Stimulated activated CD4-positive, alpha-beta T cell treated with anti-CD3 and anti-CD28 coated beads, Interleukin-4, amount 100 ng/mL, for 4 hours (primary cell): ENCODE data around the gene EFNA5.
"Not testable (repeated sequence)": the region's sequence is repeated elsewhere in the genome, so short reads cannot be mapped to it uniquely, and the experiment has no call there.

Experiments used
- DNase-seq, 2 experiments: peaks; one replicate each; pipeline ENCODE4 v3.0.0-alpha.2; 2020

The EFNA5 gene

DNA sequence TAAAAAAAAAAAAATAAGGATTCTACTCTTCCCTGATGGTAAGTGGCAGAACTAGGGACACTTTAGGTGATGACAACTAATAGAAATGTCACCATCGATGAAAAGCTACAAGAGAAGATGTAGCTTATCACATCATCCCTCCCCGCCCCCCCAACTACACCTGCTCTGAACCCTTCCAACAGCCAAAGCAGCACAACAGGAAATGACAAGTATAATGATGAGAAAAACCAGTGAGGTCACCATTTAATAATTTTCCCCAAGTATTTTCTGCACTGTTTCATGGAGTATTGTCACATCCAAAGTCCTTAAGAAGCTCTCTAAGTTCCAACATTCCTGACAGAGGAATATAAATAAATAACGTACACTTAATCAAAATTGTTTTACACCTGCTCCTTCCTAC is 221.4 kb downstream of the EFNA5 start:
- no peak for DNase-seq

DNA sequence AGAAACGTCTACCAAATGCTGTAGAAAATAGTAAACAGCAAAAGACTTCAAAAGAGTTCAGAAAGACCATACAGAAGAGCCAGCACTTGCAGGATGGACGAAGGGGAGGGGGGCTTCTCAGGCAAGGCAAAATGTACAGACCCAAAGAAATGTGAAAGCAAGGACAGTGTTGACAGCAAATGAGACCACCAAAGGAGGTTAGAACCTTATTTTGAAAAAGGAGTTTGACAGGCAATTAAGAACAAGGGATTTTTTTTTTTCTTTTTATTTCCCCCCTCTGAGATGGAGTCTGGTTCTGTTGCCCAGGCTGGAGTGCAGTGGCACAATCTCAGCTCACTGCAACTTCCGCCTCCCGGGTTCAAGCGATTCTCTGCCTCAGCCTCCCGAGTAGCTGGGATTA is 223.2 kb downstream of the EFNA5 start:
- DNase-seq: no peak

DNA sequence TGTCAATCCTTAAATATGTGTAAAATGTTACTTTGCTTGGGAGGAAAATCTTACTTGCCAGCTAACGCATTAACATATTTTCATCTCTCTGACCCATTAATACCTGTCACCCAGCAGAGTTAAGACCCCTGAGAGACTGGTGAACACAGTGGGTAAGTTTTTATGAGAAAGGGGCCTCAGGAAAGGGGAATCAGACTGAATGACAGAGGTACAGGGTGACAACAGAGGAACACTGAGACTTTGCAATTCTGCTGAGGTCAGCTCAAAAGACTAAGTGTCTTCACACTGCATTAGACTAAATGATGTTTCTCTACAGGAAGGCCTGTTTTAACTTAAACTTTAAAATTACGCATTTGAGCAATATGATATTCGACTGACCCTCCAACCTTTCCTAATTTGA is 223.8 kb downstream of the EFNA5 start:
- DNase-seq: no peak

DNA sequence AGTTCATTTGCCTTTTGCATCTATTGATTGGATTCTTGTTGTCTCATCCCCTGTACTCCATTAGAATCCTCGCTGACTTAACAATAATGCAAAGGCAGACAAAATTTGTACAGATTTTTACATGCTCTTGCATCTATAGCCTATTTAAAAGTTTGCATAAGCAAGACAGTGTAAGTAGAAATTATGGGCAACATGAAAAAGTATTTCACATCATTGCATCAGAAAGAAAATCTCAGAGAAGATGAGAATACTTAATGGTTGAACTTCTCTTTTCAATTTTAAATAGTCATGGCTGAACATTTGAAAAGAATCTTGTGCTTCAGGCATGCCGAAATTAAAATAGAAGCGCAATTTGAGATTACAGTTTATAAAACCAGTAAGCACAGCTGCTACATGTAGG is 226.4 kb downstream of the EFNA5 start:
- no peak for DNase-seq

DNA sequence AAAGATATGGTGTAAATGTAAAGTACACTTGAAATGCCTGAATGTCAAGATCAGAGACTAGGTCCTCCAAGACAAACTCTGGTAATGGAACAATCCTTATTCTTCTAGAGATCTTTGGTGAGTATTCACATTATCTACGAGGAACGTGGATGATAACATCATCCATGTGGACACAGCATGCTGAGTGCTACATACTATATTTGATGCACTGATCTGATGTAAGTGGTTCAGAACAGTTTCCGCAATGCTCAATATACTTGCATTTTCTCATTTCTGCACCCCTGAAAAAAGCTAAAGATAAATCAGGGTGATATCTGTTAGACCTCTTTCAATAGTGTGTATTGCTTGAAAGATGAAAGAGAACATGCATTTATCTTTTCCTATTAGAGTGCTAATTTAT is 226.8 kb downstream of the EFNA5 start:
- DNase-seq: no peak

DNA sequence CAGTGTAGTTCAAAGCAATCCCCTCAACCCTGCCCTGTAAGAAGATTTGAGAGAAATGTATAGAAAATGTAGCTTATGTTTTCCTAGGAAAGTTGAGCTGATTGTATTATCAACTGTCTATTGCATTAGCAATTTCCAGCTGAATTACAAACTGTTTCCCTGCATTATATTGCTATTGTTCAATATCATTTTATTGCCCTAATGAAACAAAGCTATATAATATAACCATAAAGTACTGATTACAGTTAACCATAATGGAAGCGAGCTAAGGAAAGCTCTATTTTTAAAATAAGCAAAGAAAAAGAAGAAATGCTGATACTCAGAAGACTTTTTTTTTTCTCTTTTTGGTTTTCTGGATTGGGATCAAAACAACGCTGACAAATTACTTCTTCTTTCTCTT is 228.3 kb downstream of the EFNA5 start:
- DNase-seq: no peak

DNA sequence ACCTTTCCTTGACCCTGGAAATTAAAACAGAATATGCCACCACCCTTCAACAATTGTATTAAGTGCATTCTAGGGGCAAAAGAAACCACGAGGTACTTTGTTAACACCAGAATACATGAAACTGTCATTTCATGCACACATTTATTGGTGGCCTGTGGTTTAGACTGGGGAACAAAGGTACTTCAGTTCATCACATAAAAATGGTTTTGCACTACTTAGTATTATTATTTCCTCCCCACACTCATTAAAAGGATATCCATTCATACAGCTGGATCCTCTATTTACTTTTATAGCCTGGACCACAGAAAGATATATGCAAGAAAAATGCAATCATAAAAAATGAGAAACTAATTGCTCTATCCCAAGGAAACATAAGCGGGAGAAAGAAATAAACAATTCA is 230.9 kb downstream of the EFNA5 start:
- no peak for DNase-seq

DNA sequence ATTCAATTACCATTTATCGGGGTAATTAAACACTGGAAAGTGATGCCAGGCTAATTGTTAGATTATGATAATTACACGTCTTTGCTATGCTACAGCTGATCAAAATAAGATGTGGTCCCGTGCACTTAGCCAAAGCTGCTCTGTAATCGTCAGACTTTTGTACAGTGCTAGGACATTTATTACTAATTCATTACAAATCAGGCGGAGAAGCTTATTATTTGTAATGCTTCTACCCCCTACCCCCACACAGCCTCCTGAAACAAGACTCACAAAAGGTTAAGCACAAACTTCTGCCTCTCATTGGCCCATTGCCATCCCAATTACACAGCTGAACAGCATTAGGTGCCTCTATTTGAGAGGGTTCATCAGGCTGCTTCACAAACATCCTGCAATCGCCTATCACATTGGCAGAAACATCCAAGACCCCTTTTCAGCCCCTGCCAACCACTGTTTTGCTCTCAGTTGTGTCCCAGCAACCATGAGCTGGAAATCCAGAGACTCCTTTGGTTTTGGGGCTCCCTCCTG is 232.7 kb downstream of the EFNA5 start:
- no peak for DNase-seq

DNA sequence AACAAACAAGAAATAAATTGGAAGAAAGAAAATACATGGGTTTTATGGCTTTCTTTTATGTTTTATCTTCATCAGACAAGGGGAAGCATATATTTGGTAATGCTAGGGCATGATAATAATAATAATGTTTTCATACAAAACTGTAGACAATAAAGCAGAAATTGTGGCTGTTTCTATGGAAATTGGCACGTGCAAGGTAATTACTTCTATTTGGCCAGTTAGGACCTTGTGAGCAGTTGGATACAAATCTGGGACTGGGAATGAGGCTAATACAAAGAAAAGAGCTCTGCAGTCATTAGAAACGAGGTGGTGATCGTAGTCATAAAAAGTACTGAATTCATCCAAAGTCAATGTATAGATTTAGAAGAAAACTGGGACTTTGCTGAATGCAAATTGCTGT is 233.6 kb downstream of the EFNA5 start:
- DNase-seq: no peak

DNA sequence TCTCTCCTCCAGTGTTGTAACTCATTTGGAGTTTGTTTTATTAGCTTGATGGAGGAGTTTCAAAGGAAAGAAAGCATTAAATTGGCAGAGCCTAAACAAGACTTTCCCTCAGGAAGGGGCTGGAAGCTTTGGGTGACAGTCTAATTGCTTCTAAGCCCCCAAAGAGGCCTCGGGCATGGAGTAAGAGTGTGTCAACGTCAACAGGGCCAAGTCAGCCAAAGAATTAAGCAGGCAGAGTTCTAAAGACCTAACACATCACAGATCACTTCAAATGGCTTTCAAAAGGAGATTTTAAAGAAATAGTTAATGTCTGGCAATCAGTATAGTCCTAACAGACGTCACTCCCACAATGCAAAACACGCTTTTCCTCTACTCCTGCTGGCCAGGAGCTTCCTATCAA is 234.5 kb downstream of the EFNA5 start:
- no peak for DNase-seq

DNA sequence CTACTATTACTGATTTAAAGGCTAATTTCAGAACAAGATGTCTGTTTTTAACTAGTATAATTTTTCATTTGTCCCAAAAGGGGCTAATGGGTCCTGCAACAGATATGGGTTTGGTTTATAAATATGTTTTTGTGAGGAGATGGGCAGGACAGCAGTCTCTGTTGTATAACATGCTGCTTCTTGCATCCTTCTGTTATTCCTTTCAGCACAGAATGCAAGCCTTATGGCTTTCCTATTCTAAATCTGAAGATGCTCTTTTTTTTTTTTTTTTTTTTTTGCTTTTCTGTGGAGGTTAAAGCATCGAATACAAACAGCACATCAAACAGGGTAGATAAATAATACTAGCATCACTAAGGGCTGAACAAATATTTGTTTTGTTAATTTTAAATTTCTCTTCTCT is 235.7 kb downstream of the EFNA5 start:
- DNase-seq: no peak

DNA sequence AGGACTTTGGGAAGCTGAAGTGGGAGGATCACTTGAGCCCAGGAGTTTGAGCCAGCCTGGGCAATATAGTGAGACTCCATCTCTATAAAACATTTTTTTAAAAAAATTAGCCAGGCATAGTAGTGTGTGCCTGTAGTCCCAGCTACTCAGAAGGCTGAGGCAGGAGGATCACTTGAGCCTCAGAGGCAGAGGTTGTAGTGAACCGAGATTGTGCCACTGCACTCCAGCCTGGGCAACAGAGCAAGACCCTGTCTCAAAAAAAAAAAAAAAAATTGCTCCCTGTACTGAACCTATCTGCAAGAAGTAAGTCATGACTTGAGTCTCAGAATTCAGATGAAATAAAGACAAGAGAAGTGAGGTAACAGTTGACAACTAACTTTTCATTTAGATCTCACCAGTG is 237.1 kb downstream of the EFNA5 start:
- DNase-seq: not testable (repeated sequence)

DNA sequence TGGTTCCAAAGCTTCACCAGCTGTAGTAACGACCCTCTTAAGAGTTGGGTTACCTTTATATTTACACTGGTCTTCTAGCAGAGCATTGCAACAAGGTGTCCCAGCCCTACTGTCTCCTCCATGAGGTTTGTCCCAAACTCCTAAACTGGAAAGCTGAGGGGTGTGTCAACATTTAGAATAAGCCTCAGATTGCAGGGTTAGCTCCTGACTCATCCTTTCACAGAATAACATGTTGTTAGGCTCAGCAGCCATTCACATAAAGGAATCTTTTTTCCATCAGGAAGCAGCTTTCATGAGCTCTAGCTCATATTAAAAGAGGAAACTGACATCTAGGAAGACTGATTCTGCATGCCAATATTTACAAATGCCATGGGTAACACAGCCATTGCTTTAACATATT is 238.7 kb downstream of the EFNA5 start:
- DNase-seq: no peak

DNA sequence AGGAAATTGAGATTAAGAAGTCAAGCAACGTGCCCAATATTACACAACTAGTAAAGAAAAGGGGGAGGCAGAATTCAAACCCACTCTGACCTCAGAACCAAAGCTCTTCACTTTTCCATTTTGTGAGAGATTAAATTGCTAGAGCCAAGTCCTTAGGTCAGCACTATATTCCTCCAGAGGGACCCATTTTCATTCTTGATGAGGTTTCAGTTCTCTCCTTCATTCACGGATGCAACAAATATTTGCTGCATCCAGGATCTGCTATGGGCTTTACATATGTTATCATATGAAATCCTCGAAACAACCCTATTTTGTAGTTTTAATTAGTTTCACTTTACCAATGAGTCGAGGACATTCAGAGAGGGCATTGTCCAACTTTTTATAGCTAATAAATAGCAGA is 239.2 kb downstream of the EFNA5 start:
- DNase-seq: no peak

DNA sequence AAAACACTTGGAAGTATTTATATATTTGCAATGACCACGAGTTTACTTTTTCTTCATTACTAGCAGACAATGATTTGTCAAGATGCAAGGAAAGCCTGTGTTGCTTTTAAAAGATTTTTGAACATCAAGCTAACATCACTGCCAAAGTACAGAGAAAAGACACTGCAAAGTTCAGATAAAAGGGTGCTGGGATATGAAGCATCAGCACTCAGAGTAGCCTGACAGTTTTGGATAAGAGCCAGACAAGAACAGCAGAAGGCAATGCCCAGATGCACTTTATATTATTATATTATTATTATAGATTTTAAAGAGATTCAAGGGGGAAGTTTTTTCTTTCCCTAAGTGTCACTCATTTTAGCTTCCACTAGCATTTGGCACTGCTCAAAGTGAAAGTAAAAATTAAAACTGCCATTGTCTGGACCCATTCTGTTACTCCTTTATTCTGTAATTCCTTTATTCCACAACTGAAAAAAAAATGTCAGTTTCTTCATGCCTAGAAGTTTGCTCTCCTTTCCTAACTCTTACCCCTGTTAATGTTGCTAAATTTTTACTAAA is 240.6 kb downstream of the EFNA5 start:
- DNase-seq: no peak

DNA sequence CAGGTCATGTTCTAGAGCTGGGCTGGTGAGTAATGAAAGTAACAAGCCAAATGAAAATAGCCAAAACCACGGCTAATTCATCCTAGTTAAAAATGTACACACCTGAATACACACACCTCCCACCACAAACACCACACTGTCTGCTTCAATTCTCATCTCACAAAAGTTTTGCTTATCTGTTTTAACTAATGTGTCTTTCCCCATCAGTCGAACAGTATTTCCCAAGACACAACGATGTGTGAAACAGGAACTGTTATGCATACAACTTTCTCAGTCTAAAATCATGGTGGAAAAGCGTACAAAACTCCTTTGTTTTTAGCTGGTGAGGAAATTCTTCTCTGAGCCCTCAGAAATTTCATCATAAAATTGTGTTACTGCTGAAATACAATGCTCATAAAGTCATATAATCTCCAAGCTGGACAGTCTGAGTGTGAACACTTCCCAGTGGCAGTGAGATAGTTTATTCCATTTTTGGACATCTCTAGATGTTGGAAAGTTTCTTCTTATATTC is 242.4 kb downstream of the EFNA5 start:
- no peak for DNase-seq

DNA sequence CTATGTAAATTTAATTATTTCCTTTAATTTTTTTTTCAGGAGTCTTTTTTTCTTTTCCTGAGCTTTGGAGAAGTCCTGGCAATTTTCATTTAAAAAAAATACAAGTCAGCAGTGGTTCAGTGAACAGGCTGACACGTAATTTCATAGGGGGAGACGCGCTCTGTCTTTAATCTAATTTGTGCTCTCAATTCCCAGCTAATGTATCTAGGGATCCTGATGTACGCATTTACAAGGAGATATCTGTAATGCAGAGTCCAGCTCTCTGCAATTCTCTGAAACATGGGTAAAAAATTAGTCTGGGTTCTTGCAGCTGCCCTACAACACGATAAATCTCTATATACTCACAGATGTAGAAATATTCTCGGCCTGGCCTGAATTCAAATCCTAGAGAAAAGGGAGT is 243.9 kb downstream of the EFNA5 start:
- no peak for DNase-seq

DNA sequence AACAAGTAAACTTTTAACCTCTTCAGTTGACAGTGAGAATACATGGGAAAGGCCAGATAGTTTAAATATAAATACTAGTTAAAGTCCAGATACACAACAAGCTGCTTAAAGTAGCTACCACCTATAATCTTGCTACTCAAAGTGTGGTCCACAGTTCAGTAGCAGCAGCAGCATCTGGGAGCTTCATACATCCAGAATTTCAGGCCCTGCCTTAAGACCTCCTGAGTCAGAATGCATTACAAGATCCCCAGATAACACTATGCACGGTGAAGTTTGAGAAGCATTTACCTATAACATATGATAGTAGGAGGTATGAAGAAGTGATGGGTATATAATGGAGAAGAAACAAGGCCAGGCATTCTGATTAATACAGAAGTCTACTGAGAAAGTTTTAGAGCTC is 244.5 kb downstream of the EFNA5 start:
- no peak for DNase-seq

DNA sequence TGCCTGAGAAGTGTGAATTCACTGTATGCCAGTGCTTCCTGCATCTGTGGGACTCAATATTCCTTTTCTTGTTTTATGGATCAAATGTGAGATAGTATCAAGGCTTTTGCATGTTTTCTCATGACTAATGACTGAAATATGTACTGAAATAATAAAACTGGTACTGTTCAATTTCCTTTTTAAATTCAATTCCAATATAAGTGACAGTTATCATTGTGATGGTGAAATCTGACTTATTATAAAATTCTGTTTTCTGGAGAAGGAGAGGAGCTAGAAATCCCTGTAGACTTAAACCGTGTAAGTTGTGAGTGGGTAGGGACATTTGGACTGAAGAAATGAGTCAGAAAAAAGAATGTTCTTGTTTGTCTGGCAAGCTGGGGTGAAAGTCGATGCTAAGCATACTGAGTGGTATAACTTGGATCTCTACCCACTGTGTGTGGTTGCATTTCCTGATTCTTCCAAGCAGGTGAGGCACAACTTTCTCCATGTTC is 245.2 kb downstream of the EFNA5 start:
- DNase-seq: no peak

DNA sequence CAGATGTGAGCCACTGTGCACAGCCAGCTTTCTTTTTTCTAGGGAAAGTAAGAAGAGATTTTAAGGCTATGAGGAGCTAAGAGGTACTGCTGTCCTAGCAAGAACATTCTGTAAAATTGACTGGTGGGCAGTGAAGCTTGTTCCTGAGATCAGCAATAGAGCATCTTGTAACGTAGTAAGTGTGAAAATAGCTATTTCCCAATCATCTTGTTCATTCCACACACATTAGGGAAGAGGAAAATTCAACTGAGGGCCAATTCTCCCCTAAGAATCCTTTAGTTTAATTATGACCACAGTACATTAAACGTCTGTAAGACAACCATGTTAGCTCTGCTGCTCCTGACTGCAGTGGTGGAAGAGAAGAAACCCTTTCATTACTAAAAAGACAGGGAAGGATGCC is 246.2 kb downstream of the EFNA5 start:
- DNase-seq: no peak

DNA sequence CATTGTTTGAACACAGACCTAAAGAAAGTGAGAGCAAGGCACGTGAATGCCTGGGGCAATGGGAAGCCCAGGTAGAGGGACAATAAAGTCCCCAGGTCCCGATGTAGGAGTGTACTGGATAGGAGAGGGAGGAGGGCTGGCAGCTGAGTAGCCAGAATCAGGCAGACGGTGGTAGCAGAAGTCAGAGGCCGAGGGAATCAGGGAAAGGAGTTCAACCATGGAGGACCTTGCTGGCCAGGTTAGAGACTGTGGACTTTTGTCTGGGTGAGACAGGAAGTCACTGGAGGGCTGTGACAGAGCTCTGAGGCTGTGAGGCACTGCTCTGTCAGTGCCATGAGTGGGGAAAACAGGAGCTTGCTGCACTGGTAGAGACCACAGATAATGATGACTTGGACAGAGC is 248.2 kb downstream of the EFNA5 start:
- no peak for DNase-seq

DNA sequence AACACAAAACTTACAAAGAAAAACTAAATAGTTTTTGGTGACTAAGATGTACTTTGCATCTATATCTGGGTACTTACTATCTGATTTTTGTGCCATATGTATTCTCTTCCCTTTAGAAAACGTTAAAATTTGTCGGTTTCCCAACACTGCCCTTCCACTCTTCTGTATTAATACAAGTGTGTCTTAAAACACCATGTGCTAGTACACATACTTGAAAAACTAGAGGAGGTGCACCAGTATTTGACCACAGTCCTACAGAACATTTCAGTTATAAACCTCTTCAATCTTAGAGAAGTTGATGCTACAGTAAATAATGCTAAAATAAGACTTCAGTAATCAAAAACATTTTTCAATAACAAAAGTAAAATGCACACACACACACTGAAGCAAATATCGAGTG is 251.2 kb downstream of the EFNA5 start:
- no peak for DNase-seq

DNA sequence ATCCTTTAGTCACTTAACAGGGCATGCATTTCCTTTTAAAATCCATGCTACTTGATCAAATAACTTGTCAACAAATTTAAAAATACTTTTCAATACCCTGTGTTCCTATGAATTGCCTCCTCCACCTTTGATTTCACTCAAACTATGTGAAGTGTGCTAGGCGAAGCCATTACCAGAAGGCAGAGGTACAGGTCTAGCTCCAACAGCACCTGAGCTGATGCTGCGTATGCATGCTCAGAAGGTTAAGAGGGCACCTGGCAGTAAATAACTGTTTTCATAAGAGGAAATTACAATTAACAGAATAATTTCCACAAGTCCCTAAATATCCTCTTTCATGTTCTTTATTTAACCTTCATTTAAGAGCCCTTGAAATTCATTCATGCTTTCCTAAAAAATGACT is 251.8 kb downstream of the EFNA5 start:
- no peak for DNase-seq

DNA sequence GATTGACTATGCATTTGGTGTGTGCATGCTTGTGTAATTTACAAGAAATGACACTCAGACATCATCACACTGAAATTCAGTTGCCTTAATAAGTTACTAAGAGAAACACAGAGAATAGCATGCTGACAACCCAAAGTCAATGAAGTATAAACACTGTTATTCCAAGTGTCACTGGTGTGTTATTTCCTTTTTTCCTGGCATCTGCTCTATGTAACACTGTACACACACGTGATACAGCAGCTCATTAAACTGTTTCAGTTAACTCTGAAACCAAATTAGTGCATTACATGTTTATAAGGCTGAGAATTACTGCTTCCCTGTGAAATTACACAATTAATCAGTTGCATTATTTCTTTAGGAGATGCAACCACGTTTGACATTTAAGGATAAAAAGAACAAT is 252.7 kb downstream of the EFNA5 start:
- DNase-seq: no peak

DNA sequence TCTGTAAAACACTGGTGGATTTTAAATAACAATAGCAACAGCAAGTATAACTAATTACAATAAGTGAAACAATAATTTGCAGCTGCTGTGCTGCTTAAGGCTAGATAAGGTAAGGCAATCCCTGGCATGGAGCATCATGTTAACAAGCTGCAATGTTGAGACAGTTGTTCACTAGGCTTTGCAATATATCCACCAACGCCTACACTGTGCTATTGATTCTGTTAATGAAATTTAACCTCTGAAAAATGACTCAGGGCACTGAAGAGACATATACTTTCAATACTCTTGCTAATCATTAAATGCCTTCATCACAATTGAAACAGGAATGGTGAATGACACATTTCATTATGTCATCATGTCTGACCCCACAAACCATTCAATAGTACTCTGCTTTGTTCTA is 255.0 kb downstream of the EFNA5 start:
- no peak for DNase-seq
